PC-3 (cell line): ENCODE results near the gene TMEM51. TPM values are rescaled to one million over a fixed set of nuclear protein-coding genes. Genes with fewer than 3 reads are reported as not detected.

Experiments
- ATAC-seq: fragments of 200-7000 bp; cut with Tn5 transposase; 2 replicates; pipeline ENCODE4 v1.9.1; 2020; ENCODE audit warnings: mild to moderate bottlenecking, moderate library complexity
- BruUV-seq: library from RNA; stranded (reverse); fragments of 400-500 nt; replicated peaks from 2 replicates; lab custom pipeline; 2021; lab: Mats Ljungman, UMichigan
- CTCF ChIA-PET: fragments of 300-600 bp; sonication (Branson Sonifier 250); formaldehyde crosslinking; loops from one replicate; lab custom pipeline; 2022; ENCODE audit warnings: antibody characterized with exemption; lab: Charles Lee
- POLR2A ChIA-PET: fragments of 300-600 bp; sonication (Branson Sonifier 250); formaldehyde crosslinking; loops from one replicate; lab custom pipeline; 2022; ENCODE audit warnings: antibody characterized with exemption; ENCODE audit not compliant: unreplicated experiment; lab: Charles Lee
- DNase-seq: peaks from one replicate; pipeline ENCODE4 v3.0.0-alpha.2; 2015
- H2AFZ ChIP-seq: fragments of 300-600 bp; sonication (generic); 2 replicates; pipeline ENCODE4 v1.6.0; 2016; ENCODE audit warnings: antibody characterized with exemption, low read length
- H3F3A ChIP-seq: fragments of 300-600 bp; sonication (generic); one replicate; pipeline ENCODE4 v1.6.0; 2017; ENCODE audit warnings: antibody characterized with exemption, low read length, control low read depth, mild to moderate bottlenecking; ENCODE audit not compliant: unreplicated experiment
- H3K27ac ChIP-seq: fragments of 300-600 bp; sonication (generic); 2 replicates; pipeline ENCODE4 v1.5.1; 2016; ENCODE audit warnings: mild to moderate bottlenecking, low read length
- H3K27me3 ChIP-seq: fragments of 300-600 bp; sonication (generic); 2 replicates; pipeline ENCODE4 v1.6.1; 2016; ENCODE audit warnings: low read length, mixed read lengths
- H3K36me3 ChIP-seq: fragments of 300-600 bp; sonication (generic); 2 replicates; pipeline ENCODE4 v1.6.1; 2016; ENCODE audit warnings: low read depth, mixed run types, low read length, mixed read lengths
- H3K4me1 ChIP-seq: fragments of 300-600 bp; sonication (generic); 2 replicates; pipeline ENCODE4 v1.5.1; 2016; ENCODE audit warnings: low read length; ENCODE audit not compliant: insufficient read depth
- H3K4me2 ChIP-seq: fragments of 300-600 bp; sonication (generic); 2 replicates; pipeline ENCODE4 v1.6.0; 2016; ENCODE audit warnings: low read length
- H3K4me3 ChIP-seq: fragments of 300-600 bp; sonication (generic); 2 replicates; pipeline ENCODE4 v1.5.1; 2016; ENCODE audit warnings: mild to moderate bottlenecking, low read length, mixed read lengths
- H3K79me2 ChIP-seq: fragments of 300-600 bp; sonication (generic); 2 replicates; pipeline ENCODE4 v1.6.1; 2017; ENCODE audit warnings: low read length, mixed read lengths
- H3K9ac ChIP-seq: fragments of 300-600 bp; sonication (generic); 2 replicates; pipeline ENCODE4 v1.6.0; 2016; ENCODE audit warnings: mild to moderate bottlenecking, low read length
- H3K9me2 ChIP-seq: fragments of 300-600 bp; sonication (generic); replicated peaks from 2 replicates; pipeline ENCODE4 v1.6.1; 2016; ENCODE audit warnings: mixed run types, low read length, mixed read lengths
- H3K9me3 ChIP-seq: fragments of 300-600 bp; sonication (generic); 2 replicates; pipeline ENCODE4 v1.6.1; 2016; ENCODE audit warnings: low read length, mixed read lengths
- H4K20me1 ChIP-seq: fragments of 300-600 bp; sonication (generic); 2 replicates; pipeline ENCODE4 v1.6.1; 2016; ENCODE audit warnings: low read length, mixed read lengths
- CTCF ChIP-seq: fragments of 300-600 bp; sonication (generic); conservative IDR thresholded peaks from 2 replicates; pipeline ENCODE4 v1.5.1; 2017; ENCODE audit warnings: antibody characterized with exemption, low read depth, mild to moderate bottlenecking, low read length
- EZH2 ChIP-seq: fragments of 300-600 bp; sonication (generic); IDR thresholded peaks from one replicate; pipeline ENCODE4 v1.6.1; 2017; ENCODE audit warnings: antibody characterized with exemption, mild to moderate bottlenecking, low read length; ENCODE audit not compliant: unreplicated experiment
- EZH2phosphoT487 ChIP-seq: fragments of 300-600 bp; sonication (generic); IDR thresholded peaks from 2 replicates; pipeline ENCODE4 v1.6.1; 2018; ENCODE audit warnings: mild to moderate bottlenecking, antibody characterized with exemption, low read length, borderline replicate concordance
- intact Hi-C: fragments of 100-400 bp; cut with micrococcal nuclease; formaldehyde crosslinking; loops from 2 replicates; pipeline ENCODE4 v1.9.0; 2023
- total RNA-seq: library from RNA; depleted of rRNA; stranded (reverse); fragments of >200 nt; gene quantifications from 2 replicates; pipeline ENCODE4 v1.2.3, GENCODE V29; 2014

Gene TMEM51
- total RNA-seq, 1 experiment from 2014 or later, result 20.8 TPM

DNA sequence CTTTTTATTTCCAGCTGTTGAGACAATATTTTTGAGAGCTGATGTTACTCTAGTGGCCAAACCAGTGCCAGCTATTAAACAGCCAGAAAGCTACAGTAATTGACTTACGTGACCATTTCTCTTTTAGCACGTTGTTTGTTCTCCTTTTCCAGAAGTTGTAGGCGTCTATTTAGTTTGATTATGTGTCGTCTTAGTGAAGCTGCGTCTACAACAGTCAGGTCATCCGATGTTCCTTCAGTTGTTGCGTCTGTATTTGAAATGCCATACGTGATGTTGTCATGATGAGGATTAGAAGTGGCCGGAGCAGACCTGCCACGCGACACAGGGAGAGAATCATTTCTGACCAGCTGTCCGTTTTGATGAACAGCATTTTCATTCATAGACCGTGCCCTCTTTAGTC lies 38.2 kb downstream of the TMEM51 start:
- TF ChIP-seq CTCF (no peak), EZH2phosphoT487 (no peak), EZH2 (no peak)
- H3K9ac ChIP-seq, result no peak overlapping the region
- no peaks in the 10 kb centered on the region for H3F3A ChIP-seq
- H3K27ac ChIP-seq, result no peak overlapping the region
- H3K36me3 ChIP-seq, result no peaks in the 10 kb centered on the region
- no peaks in the 10 kb centered on the region for H3K9me2 ChIP-seq
- H3K4me3 ChIP-seq, result no peak overlapping the region
- intact Hi-C loops, result no loop called here
- H3K9me3 ChIP-seq, result no peaks in the 10 kb centered on the region
- no peak overlapping the region for H3K4me2 ChIP-seq
- CTCF ChIA-PET, result no interaction called here
- H3K79me2 ChIP-seq, result peaks cover 38% of the 10 kb centered on the region
- H2AFZ ChIP-seq, result no peak overlapping the region
- DNase-seq (no peak), ATAC-seq (no peak)
- no peaks in the 10 kb centered on the region for H3K27me3 ChIP-seq
- POLR2A ChIA-PET, result no interaction called here
- BruUV-seq, result no TSS peak
- H3K4me1 ChIP-seq, result no peaks in the 10 kb centered on the region
- no peaks in the 10 kb centered on the region for H4K20me1 ChIP-seq

- POLR2A ChIA-PET, result interaction anchor here (0.6 kb wide), 1 partner anchor 92 kb away, joined by 3 read pairs; no protein-coding TSS in a partner anchor
- no peaks in the 10 kb centered on the region for H3F3A ChIP-seq
- CTCF ChIA-PET, result no interaction called here
- H3K27ac ChIP-seq, result no peak overlapping the region
- H3K9me3 ChIP-seq, result no peaks in the 10 kb centered on the region
- BruUV-seq, result no TSS peak
- H3K9ac ChIP-seq, result no peak overlapping the region
- peaks cover 41% of the 10 kb centered on the region for H3K79me2 ChIP-seq
- H3K4me1 ChIP-seq, result no peaks in the 10 kb centered on the region
- no peak overlapping the region for H3K4me3 ChIP-seq
- DNase-seq, result no peak
- H3K36me3 ChIP-seq, result no peaks in the 10 kb centered on the region
- ATAC-seq, result no peak
- no peak for TF ChIP-seq EZH2
- no peak for TF ChIP-seq EZH2phosphoT487
- TF ChIP-seq CTCF, result no peak
- H2AFZ ChIP-seq, result no peak overlapping the region
- no peaks in the 10 kb centered on the region for H3K27me3 ChIP-seq
- no peaks in the 10 kb centered on the region for H3K9me2 ChIP-seq
- no peaks in the 10 kb centered on the region for H4K20me1 ChIP-seq
- intact Hi-C loops, result no loop called here
- H3K4me2 ChIP-seq, result no peak overlapping the region
These were observed 39.5 kb downstream of the TMEM51 start for GRCh38 chr1:15192916-15193550.

GRCh38 chr1:15195420-15196052 lies 42.0 kb downstream of the TMEM51 start:
- TF ChIP-seq EZH2 (no peak), EZH2phosphoT487 (no peak), CTCF (no peak)
- Histone ChIP-seq H3K9ac (no peak overlapping the region), H3K9me2 (no peaks in the 10 kb centered on the region), H3K27ac (no peak overlapping the region), H4K20me1 (no peaks in the 10 kb centered on the region), H3K4me3 (no peak overlapping the region), H3K36me3 (no peaks in the 10 kb centered on the region; the same call in 1 of the 2 replicates), H3F3A (peaks cover 4% of the 10 kb centered on the region), H3K4me1 (peaks cover 13% of the 10 kb centered on the region), H2AFZ (no peak overlapping the region), H3K4me2 (no peak overlapping the region), H3K9me3 (no peaks in the 10 kb centered on the region), H3K79me2 (peaks cover 40% of the 10 kb centered on the region), H3K27me3 (no peaks in the 10 kb centered on the region)
- intact Hi-C loops, result no loop called here
- DNase-seq (peak; percentile 11), ATAC-seq (no peak)
- no TSS peak for BruUV-seq
- ChIA-PET CTCF (no interaction called here), POLR2A (no interaction called here)
